ENCODE data around the gene FAM204A.

GRCh38 chr10:118262538-118262937 lies 79.6 kb downstream of the FAM204A start:
- TF ChIP-seq, protein P1, sequence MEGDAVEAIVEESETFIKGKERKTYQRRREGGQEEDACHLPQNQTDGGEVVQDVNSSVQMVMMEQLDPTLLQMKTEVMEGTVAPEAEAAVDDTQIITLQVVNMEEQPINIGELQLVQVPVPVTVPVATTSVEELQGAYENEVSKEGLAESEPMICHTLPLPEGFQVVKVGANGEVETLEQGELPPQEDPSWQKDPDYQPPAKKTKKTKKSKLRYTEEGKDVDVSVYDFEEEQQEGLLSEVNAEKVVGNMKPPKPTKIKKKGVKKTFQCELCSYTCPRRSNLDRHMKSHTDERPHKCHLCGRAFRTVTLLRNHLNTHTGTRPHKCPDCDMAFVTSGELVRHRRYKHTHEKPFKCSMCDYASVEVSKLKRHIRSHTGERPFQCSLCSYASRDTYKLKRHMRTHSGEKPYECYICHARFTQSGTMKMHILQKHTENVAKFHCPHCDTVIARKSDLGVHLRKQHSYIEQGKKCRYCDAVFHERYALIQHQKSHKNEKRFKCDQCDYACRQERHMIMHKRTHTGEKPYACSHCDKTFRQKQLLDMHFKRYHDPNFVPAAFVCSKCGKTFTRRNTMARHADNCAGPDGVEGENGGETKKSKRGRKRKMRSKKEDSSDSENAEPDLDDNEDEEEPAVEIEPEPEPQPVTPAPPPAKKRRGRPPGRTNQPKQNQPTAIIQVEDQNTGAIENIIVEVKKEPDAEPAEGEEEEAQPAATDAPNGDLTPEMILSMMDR (IDR thresholded peaks at IDR 0.05; ENCODE audit: insufficient read depth, low read depth, low read length): no peak
- no peak for TF ChIP-seq EZH2 (IDR thresholded peaks at IDR 0.05; ENCODE audit: insufficient read depth, low read length)

All from astrocyte (in vitro differentiated cells and primary cell).